A673 (cell line): ENCODE data around the gene RAPGEF3.

Experiments
- CTCF ChIP-seq: fragments of 300-800, 200-600 bp; sonication (generic); conservative IDR thresholded peaks from 2 replicates; pipeline ENCODE4 v1.5.1; 2017; ENCODE audit warnings: low read depth, mild to moderate bottlenecking, antibody characterized with exemption, low read length, moderate library complexity, mixed read lengths
- EZH2 ChIP-seq: fragments of 200-600 bp; sonication (generic); IDR thresholded peaks from 2 replicates; pipeline ENCODE4 v1.6.1; 2017; ENCODE audit warnings: borderline replicate concordance, low read depth, mild to moderate bottlenecking, mixed read lengths, antibody characterized with exemption, low read length; ENCODE audit not compliant: poor library complexity, severe bottlenecking

- TF ChIP-seq CTCF (no peak), EZH2 (no peak)
Measured at GRCh38 chr12:47748899-47749298, 9.8 kb downstream of the RAPGEF3 start.
